HG02678 (cell line): ENCODE measurements around the gene SSH2.

Experiments
- ATAC-seq: cut with Tn5 transposase; IDR thresholded peaks from one replicate; pipeline ENCODE4 v1.9.1; 2021; ENCODE audit warnings: mild to moderate bottlenecking, moderate library complexity; ENCODE audit not compliant: unreplicated experiment

Gene SSH2

DNA sequence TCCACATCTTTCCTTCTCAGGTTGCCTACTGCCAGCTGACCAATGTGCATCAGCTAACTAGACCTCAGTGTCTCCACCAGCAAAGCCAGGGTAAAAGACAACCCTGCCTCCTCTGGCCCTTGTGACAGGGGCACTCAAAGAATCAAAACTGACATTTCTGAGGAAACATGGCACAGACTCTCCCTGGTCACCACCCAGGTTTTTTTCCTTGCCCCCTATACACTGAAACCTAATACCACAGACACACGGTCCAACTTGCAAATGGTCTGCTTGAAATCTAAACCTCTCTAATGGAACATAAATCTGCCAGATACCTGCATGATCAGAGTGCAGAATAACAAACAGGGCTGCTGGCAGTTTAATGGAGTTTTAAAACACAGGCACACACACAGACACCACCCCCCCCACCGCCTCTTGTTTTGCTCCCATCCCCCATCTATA lies 287.8 kb downstream of the SSH2 start:
- ATAC-seq, result no peak

DNA sequence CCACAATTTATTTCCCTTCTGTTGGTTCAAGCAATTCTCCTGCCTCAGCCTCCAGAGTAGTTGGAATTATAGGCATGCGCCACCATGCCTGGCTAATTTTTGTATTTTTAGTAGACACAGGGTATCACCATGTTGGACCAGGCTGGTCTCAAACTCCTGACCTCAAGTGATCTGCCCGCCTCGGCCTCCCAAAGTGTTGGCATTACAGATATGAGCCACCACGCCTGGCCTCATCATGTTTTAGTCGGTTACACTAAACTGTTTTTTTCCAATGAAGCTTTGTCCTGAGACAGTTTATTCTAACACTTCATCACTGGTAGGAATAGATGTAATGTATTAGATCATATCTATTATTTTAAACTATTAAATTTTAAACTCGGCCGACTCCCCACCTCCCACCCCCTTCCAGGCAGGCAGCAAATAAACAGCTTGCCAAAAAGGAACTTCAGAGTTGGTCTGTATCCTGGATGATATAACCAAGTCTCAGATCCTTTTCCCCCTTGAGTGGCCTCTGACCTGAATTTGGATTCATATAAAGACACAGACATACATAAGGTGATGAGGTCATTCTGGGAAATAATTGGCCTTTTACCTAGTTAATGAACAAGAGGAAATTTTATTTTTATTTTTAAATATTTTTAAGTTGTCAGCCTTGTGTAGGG lies 288.9 kb downstream of the SSH2 start:
- no peak for ATAC-seq

DNA sequence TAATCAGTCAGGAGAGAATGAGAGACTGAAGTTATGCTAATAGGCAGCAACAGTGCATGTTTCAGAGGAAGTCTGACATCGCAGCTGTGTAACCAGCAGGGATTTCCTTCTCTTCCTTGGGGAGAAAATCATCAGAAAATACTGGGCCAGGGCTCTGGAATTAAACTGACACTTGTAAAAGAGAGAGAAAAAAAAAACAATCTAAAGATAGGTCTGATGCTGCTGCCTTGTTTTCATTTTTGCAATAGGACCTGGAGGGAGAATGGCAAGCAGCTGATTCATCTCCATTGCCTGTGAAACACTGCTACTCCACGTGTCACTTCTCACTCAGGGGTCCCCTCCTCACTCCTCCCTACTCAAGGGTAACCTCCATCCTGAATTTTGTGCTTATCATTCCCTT lies 289.6 kb downstream of the SSH2 start:
- ATAC-seq, result no peak

DNA sequence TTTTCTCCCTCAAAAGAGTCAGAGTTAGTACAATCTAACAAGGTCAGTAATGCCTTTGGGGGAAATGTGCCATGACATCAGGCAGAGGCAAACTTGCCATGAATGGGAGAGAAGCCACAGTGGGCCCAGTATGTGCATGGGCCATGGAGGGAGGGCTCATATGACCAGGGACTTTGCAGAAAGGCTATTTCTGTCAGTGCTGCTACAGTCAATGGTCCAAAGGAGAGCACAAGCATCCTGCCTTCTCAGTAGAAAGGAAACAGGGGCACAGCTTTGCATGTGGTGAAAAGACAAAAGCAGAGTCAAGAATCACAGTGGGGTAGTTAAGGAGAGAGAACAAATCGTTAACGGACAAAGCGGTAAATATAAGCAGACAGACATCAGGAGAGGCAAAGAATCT lies 296.1 kb downstream of the SSH2 start:
- ATAC-seq, result no peak

DNA sequence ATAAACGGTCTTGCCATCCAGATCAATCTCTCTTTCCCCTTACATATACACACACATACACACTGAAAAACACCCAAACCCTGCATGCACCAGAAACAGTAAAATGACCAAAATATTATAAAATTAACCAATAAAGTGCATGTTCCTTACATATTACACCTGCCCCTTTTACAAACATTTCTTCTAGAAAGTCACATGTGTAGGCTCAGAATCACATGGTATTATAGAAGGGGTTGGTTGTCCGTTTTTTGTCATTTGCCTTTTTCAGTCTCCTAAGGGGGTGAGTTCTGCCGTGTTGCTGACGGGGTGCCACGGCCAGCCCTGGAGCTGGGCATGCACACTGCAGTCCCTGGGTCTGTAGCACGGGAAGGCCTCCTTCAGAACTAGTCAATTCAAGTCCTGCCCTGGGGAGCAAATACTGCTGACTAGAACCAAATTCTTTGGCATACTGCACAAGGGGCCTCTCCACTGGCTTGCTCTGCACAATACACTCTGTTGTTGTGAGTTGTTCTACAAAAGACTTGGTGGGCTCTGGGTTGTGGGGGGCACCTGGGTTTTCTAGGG lies 299.3 kb downstream of the SSH2 start:
- ATAC-seq, result no peak

DNA sequence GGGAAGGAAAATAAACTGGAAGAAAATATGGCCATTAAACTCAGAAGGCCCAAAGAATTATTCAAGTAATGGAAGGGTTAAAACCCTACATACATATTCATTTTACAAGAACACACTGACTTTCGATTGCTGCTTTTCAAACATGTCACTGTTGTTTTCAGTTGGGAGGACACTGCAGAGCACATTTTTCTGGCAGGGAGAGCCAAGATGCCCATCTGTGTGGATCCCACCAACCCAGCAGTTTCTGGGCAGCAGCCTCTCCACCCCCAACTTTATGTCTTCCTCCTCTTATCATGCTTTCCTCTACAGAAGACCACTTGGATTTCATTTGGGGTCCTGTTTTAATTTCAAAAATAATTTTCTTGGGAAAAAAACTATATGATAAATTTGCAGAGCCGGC lies 300.2 kb downstream of the SSH2 start:
- no peak for ATAC-seq

DNA sequence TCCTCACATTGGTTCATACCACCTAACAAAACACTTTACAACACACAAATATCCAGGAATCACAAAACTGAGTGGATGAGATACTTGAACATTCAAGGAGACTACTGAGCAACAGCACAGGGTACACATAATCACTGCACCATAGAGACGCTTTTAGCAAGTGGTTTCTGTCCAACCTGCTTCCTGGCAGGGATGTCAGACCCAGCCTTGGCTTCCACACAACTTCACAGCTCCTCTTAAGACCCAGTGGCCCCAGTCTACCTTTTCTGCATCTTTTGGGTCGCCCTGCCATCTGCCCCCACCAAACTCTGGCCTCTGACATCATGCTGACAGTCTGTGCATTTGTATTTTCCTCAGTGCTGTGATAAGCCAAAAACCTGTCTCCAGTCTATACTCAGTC lies 301.4 kb downstream of the SSH2 start:
- ATAC-seq, result no peak

DNA sequence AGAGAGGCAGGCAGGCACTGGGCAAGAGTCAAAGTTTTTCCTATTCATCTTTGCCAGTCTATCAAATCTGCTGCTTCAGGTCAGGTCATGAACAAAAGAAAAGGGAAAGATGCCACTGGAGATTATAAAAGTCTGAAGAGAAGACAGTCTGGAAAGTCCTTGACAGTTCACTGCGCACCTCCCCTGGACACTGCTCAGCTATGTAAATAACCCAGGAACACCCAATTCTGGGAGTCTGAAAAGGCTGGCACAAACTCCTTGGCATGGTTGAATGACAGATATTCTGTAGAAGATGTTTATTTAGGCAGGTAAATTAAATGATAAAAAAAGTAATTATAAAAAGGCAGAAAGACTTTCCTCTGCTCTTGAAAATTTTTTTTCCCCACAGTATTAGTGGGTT lies 302.1 kb downstream of the SSH2 start:
- ATAC-seq, result no peak

DNA sequence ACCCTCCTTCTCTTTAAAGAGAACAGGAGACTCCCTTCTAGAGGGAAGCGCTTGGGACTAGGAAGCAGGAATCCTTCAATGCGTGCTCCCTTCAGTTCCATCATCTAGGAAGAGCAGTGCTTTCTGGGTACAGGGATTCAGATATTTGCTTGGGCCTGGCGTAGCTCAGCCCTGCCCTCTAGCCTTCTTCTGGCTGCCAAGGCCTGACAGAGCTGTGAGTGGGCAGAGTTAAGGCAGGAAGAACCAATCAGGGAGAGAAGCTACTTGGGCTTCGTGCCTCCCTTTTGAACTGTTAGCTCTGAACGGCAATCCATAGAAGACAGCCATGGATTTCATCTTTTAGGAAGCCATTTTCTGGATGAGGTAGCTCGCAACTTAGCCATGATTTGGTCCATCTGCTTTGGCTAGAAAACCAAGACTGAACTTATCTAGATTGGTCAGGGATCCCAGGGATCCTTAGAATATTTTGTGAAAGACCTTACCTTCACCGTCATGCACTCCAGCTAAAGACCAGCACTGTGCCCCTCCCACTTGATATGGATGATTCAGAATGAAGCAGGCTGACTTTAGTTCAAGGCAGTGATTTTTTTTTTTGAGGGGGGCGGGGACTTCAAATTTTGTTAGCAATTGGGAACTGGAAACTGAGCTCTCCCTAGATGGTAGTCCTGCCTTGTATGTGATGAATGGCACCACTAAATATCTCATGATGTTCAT lies 304.8 kb downstream of the SSH2 start:
- no peak for ATAC-seq

DNA sequence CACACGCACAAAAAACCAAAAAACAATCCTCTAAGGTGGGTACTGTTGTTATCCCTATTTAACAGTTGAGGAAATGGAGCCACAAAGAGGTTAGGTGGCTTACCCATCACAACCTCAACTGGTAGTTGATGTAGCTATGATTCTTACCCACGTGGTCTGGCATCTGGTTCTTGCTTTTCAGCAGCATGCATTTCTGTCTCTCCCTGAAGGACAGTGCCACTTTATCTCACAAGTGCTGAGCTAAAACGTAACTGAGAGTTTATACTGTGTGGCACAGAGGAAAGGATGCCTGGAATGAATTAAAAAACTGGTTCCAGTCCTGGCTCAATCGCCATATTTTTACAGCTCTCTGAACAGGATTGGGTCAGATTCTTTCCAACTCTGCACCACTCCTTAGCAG lies 305.4 kb downstream of the SSH2 start:
- no peak for ATAC-seq

DNA sequence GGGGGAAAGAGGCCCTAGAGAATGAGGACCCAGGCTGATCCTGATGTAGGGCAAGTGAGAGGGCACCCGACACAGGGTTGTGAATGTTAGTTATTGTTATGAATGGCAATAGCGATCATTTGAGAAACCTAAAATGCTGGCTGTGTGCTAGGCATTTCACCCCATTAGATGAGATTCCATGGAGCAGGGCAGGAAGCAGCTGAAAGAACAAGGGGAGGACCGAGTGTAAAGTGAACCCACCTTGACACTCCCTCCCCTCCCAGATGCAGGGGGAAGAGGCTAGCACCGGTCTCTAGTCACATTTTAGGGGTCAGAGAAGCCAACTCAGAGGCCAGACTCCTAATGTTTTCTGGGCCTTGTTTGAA lies 306.8 kb downstream of the SSH2 start:
- ATAC-seq, result no peak

DNA sequence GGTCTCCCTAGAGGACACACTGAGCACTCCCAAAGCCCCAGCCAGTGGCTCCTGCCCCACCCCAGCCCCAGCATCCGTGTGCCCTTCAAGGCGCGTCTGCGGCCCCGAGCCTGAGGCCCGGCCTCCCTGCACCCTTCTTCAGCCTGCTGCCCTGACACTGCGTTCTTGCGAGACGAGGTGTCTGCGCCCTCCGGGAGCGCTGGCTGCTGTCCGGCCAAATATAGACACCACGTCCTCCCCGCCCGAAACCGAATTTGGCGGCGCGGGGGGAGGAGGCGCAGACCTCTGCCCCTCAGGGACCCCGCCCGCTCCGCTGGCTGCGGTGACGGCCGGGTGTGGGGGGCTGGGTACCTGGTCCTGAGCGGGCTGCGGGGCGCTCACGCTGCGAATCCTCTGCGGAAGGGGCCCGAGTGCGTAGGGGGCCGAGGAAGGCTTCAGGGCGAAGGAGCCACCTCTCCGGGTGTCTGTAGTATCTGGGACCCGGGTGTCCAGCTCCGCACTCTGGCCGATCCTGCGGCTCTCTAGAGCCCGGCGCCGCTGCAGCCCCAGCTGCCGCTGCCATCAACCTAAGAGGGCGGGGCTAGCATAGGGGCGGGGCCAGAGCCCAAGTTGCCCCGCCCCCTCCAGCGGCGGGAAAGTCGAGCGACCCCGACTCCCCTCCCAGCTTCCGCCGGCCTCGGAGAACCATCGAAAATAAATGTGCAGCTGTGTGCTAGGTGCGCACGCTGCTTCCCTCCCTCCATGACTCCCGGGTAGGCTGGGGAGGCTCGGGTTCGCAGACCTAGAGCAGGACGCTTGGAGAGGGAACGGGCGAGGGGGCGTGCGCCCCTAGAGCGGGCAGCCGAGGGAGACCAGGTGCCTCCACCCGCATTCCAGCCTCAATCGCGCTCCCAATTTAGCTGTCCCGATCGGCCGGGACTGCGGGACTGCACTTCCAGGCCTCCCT lies 307.4 kb downstream of the SSH2 start, which contains the start of gene CORO6:
CORO6 (minus strand) TSS at position 576 of the 946 bp plus-strand sequence. CDS start 1,491 bp downstream, outside the sequence.
- ATAC-seq, result peak; percentile 64

DNA sequence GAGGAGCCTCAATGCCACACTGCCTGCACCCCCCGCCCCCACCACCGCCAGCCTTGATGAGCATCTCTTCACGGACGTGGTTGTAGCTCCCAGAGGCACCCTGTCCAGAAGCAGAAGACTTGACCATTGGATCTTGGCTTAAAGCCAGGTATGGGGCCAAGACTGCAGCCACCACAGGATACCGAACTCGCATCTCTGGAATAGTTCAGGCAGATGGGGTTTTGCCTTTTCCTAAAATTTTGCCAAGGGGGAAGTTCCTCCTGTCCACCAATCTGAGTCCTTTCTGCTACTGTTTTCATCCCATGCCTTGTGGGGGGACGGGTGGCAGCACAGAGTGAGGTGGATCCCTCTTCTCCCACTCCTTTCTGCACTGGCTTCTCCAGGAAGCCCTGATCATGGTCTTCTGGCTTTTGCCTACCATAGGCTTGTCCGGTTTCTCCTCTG lies 308.3 kb downstream of the SSH2 start:
- no peak for ATAC-seq

DNA sequence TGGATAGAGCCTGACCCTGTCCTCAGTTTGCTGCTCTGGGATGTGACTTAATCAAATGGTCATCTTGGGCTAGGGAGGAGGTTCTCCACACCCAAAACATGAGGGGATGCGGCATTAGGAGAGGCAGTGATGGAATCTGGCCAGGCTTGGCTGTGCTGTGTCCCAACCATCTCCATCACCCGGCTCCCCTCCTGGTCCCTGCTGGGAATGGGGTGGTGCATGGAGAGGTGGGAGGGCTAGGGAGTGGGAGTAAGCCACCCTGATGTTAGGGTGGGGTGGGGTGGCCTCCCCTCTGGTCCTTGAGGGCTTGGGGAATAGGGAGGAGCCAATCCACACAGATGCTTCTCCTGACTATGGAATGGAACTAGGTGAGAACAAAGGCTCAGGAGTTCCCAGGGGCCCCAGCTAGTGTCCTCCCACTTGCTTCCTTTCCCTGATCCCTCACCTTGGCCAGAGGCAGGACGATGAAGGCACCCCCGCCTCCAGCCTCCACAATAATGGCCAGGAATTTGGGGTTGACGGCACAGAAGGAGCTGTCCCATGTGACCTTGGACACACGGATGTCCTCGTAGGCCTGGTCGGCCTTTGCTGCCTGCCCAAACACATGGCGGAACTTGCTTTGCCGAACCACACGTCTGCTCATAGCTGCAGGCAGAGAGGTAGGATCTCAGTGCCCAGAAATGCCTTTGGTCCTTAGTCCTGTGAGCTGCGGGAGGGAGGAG lies 309.1 kb downstream of the SSH2 start:
- ATAC-seq, result no peak

DNA sequence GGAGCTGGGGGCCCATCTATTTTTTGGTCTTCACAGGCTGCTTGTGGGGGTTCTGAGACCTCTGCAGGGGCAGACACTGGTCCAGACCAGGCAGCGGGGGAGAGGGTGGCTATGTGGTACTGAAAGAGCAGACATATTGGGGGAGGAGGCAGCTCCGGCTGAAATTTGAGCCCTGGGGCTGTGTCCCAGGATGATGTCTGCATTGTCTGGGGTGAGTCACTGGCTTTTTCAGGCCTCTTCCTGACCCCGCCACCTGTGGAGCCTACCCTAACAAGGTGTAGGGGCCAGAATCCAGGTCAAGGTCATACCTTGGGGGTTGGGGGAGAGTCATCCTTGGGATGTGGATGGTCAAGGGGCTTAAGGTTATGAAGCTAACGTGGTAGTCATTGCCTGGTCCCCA lies 309.8 kb downstream of the SSH2 start:
- no peak for ATAC-seq

DNA sequence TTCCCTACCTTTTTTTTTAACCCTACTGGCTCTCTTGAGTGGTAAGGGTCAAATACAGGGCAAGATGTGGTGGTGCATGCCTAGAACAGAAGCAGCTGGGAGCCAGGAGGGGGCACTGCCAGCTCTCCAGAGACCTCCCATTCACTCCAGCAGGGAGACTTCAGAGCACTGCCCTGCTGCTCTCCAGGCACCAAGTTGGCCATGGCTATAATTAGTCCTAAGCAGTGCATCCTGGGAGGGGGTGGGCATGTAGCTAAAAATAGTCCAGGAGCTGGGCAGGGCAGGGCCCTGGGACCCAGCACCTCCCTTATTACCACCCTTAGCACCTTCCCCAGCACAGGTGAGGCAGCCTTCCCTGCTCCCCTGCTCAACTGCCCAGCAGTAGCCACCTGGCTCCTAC lies 310.8 kb downstream of the SSH2 start:
- ATAC-seq, result no peak

DNA sequence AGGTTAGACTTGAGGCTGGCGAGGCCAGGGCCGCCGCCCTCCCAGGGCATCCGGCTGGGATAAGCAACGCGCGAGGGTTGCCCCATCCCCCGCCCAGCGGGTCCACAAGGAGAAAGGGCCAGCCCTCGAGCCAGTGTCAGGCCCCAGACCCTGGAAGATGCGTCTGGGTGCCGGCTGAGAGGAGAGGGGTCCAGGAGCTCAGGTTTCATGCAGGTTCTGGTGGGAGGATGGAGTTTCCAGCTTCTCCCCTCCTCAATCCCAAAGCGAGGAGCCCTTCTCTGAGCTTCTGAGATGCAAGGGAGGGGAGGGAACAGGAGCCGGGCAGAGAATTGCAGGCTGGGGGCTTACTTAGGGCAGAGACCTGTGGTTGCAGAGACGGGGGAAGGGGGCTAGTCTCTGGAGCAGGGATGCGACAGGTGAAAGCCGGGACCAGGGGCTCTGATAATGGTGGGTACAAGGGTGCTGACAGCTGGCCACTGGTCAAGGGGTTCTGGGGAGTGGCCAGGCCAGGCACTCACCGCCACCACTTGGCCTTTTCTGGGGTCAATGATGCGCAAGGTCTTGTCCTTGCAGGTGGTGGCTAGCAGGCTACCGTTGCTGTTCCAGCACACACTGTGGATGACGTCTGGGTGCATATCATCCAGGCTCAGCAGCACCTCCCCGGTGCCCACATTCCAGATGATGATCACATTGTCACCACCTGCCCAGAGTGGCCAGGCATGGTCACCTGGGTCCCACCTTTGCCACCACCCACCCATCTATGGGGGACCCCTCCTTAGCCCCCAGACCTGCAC lies 311.6 kb downstream of the SSH2 start:
- no peak for ATAC-seq

DNA sequence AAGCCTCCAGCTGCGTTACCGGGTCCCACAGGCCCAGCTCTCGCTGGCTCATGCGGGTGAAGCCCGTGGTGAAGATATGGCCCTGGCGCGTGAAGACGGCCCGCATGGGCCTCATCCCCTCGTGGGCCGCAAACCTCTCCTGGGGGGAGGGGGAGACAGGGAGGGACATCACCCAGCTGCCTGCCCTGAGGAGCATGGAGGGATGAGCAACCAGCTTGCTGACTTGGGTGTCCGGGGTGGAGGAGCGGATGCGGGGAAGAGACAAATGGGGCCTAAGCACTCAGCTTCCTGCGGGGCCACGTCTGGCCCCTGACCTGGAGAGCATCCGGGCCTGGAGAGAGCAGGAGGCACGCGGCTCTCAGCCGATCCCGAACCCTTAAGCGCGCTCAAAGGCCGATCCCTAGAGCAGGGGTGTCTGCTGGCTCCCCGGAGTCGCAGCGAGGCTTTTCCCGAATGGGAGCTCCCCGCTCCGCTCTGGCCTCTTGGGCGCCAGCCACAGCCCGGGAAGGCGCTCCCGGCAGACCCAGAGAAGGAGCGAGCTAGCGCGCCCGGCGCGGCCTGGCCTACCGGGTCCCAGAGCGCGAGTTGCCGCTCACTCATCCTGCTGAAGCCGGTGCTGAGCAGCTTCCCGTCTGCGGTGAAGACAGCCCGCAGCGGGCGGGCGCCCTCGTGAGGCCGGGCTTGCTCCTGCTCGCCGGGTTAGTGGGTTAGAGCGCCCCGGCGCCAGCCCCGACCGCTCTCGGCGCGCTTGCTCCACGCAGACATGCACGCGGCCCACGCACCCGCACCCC lies 312.4 kb downstream of the SSH2 start:
- no peak for ATAC-seq

DNA sequence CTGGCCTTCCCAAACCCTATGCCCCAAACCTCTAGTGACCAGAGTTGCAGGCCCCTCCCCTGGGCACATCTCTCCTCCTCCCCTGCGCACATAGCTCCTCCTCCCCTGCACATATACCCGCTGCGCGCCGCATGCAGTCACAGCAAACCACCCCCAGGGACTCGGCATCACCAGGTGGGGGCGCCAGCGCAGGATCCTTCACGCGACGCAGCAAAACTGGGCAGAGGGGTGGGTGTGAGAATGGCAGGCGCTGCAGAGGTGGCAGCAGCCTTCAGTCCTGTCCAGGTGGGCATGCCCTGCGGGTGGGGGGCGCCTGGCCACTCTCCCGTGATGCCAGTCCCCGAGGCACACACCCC lies 312.9 kb downstream of the SSH2 start:
- ATAC-seq, result peak; percentile 51
